ENCODE results near the gene PRKCSH.
A peak's percentile ranks its signal among the peaks of the same experiment; 100 is the strongest.

Gene PRKCSH

GRCh38 chr19:11475861-11476260 lies 40.4 kb downstream of the PRKCSH start:
- no peak for DNase-seq

- DNase-seq = peak in 28 of 56 donors; percentile 7 to 67 (median 30)
Measured at GRCh38 chr19:11478167-11479089, 43.0 kb downstream of the PRKCSH start.

GRCh38 chr19:11479090-11479897 lies 43.9 kb downstream of the PRKCSH start:
- peak in 55 of 56 donors; percentile 8 to 91 (median 61) for DNase-seq

- peak in 28 of 56 donors; percentile 13 to 62 (median 35) for DNase-seq
Measured at GRCh38 chr19:11479898-11480714, 44.7 kb downstream of the PRKCSH start.

GRCh38 chr19:11480715-11481533 lies 45.5 kb downstream of the PRKCSH start, which contains the start of gene ELAVL3:
Gene ELAVL3 (minus strand): TSS chr19:11481046. CDS start chr19:11480608, 438 bp downstream.
- peak in 53 of 56 donors; percentile 19 to 85 (median 60) for DNase-seq

GRCh38 chr19:11481534-11482383 lies 46.3 kb downstream of the PRKCSH start:
- peak; percentile 31 to 98 (median 94) for DNase-seq

- DNase-seq = peak in 55 of 56 donors; percentile 51 to 98 (median 85)
Measured at GRCh38 chr19:11482384-11483050, 47.1 kb downstream of the PRKCSH start.

GRCh38 chr19:11483366-11484111 lies 48.1 kb downstream of the PRKCSH start:
- no peak for DNase-seq

GRCh38 chr19:11485245-11485837 lies 49.9 kb downstream of the PRKCSH start:
- peak in 3 of 56 donors; percentile 6 to 24 (median 7) for DNase-seq

GRCh38 chr19:11486661-11487503 lies 51.4 kb downstream of the PRKCSH start:
- no peak for DNase-seq

GRCh38 chr19:11489378-11489777 lies 53.9 kb downstream of the PRKCSH start:
- DNase-seq = no peak

- DNase-seq = peak in 1 of 56 donors; percentile 2
Measured at GRCh38 chr19:11494634-11495285, 59.3 kb downstream of the PRKCSH start.

GRCh38 chr19:11495481-11495880 lies 60.0 kb downstream of the PRKCSH start:
- peak in 7 of 56 donors; percentile 7 to 30 (median 23) for DNase-seq

GRCh38 chr19:11495885-11496284 lies 60.5 kb downstream of the PRKCSH start:
- no peak for DNase-seq

GRCh38 chr19:11496391-11497163 lies 61.1 kb downstream of the PRKCSH start:
- DNase-seq = peak in 27 of 56 donors; percentile 4 to 63 (median 17)

Measured in amygdala (tissue), 56 donors.